ENCODE data around the gene ZFYVE27.

The ZFYVE27 gene

GRCh38 chr10:97713826-97714400 lies 23.0 kb upstream of the ZFYVE27 start:
- DNase-seq (ENCODE audit: low spot score): peak; percentile 68

GRCh38 chr10:97714401-97715258 lies 22.3 kb upstream of the ZFYVE27 start:
- peak overlapping the region; percentile 12 for H3K23ac ChIP-seq (ENCODE audit: low read depth, low read length, poor library complexity)
- H3K4ac ChIP-seq (ENCODE audit: low read length): peak overlapping the region; percentile 45
- H3K9ac ChIP-seq (ENCODE audit: low read depth, low read length, poor library complexity): peak overlapping the region; percentile 99
- H3K4me3 ChIP-seq (ENCODE audit: low read length in 2 of 2): peak overlapping the region; percentile 56 to 91
- H2BK120ac ChIP-seq (ENCODE audit: low read depth, low read length): no peak overlapping the region
- H4K91ac ChIP-seq (ENCODE audit: low read depth, low read length, poor library complexity): no peak overlapping the region
- H2BK15ac ChIP-seq (ENCODE audit: low read length): peak overlapping the region; percentile 60
- peaks cover 0 to 15% (median 2%) of the 10 kb centered on the region in 3 experiments for H3K27me3 ChIP-seq (ENCODE audit: control insufficient read depth in 3 of 3, insufficient read depth in 3 of 3, low read depth in 1 of 3, low read length in 3 of 3)
- peak overlapping the region; percentile 99 for H3K18ac ChIP-seq (ENCODE audit: low read length)
- H2AFZ ChIP-seq (ENCODE audit: low read length): peak overlapping the region; percentile 94
- H3K27ac ChIP-seq (replicated peaks; ENCODE audit: low read length): peak overlapping the region; percentile 65
- no peak overlapping the region for H4K8ac ChIP-seq (ENCODE audit: low read depth, low read length)
- H3K79me1 ChIP-seq (ENCODE audit: low read depth, low read length): peaks cover 6% of the 10 kb centered on the region
- WGBS, 2 donors (ENCODE audit: extremely low coverage in 2 of 2, insufficient read length in 2 of 2, insufficient replicate concordance in 1 of 2): no CpG with 5 or more reads among the region's 74 CpGs
- H2BK12ac ChIP-seq (ENCODE audit: low read length): no peak overlapping the region
- peak overlapping the region; percentile 67 for H2BK5ac ChIP-seq (ENCODE audit: low read length)
- peak overlapping the region; percentile 88 for H3K4me2 ChIP-seq (ENCODE audit: insufficient read depth, low read length, poor library complexity, severe bottlenecking)
- H3K9me3 ChIP-seq (replicated peaks in 1 of 2; ENCODE audit: control insufficient read depth in 2 of 2, insufficient read depth in 1 of 2, low read depth in 1 of 2, low read length in 2 of 2): no peaks in the 10 kb centered on the region
- peaks cover 9 to 34% of the 10 kb centered on the region in 2 donors for H3K4me1 ChIP-seq (ENCODE audit: control insufficient read depth in 2 of 2, insufficient read depth in 1 of 2, low read depth in 1 of 2, low read length in 2 of 2)
- DNase-seq (ENCODE audit: low spot score): no peak
- H2AK5ac ChIP-seq (ENCODE audit: low read depth, low read length): peak overlapping the region; percentile 62
- H3K14ac ChIP-seq (ENCODE audit: low read length): peak overlapping the region; percentile 82
- H3K36me3 ChIP-seq (replicated peaks in 1 of 2; ENCODE audit: control insufficient read depth in 2 of 2, insufficient read depth in 2 of 2, low read length in 2 of 2): peaks cover 3 to 6% of the 10 kb centered on the region in 2 donors

More at GRCh38 chr10:97713826-97714400, 23.0 kb upstream of the ZFYVE27 start:
- peak overlapping the region; percentile 65 for H3K27ac ChIP-seq (replicated peaks; ENCODE audit: low read length)
- H3K14ac ChIP-seq (ENCODE audit: low read length): peak overlapping the region; percentile 82
- peak overlapping the region; percentile 99 for H3K18ac ChIP-seq (ENCODE audit: low read length)
- peak overlapping the region; percentile 88 for H3K4me2 ChIP-seq (ENCODE audit: insufficient read depth, low read length, poor library complexity, severe bottlenecking)
- H2AK5ac ChIP-seq (ENCODE audit: low read depth, low read length): peak overlapping the region; percentile 62
- no peak overlapping the region for H4K8ac ChIP-seq (ENCODE audit: low read depth, low read length)
- H3K27me3 ChIP-seq (ENCODE audit: control insufficient read depth in 3 of 3, insufficient read depth in 3 of 3, low read depth in 1 of 3, low read length in 3 of 3): peaks cover 0 to 15% (median 2%) of the 10 kb centered on the region in 3 experiments
- peak overlapping the region; percentile 99 for H3K9ac ChIP-seq (ENCODE audit: low read depth, low read length, poor library complexity)
- peak overlapping the region; percentile 67 for H2BK5ac ChIP-seq (ENCODE audit: low read length)
- H3K9me3 ChIP-seq (replicated peaks in 1 of 2; ENCODE audit: control insufficient read depth in 2 of 2, insufficient read depth in 1 of 2, low read depth in 1 of 2, low read length in 2 of 2): no peaks in the 10 kb centered on the region
- H3K4me1 ChIP-seq (ENCODE audit: control insufficient read depth in 2 of 2, insufficient read depth in 1 of 2, low read depth in 1 of 2, low read length in 2 of 2): peaks cover 9 to 32% of the 10 kb centered on the region in 2 donors
- H3K4me3 ChIP-seq (ENCODE audit: low read length in 2 of 2): peak overlapping the region; percentile 56 to 91
- peaks cover 6% of the 10 kb centered on the region for H3K79me1 ChIP-seq (ENCODE audit: low read depth, low read length)
- peaks cover 3 to 6% of the 10 kb centered on the region in 2 donors for H3K36me3 ChIP-seq (replicated peaks in 1 of 2; ENCODE audit: control insufficient read depth in 2 of 2, insufficient read depth in 2 of 2, low read length in 2 of 2)
- H3K23ac ChIP-seq (ENCODE audit: low read depth, low read length, poor library complexity): peak overlapping the region; percentile 97
- H3K4ac ChIP-seq (ENCODE audit: low read length): peak overlapping the region; percentile 45
- H2AFZ ChIP-seq (ENCODE audit: low read length): peak overlapping the region; percentile 94
- no peak overlapping the region for H2BK120ac ChIP-seq (ENCODE audit: low read depth, low read length)
- peak overlapping the region; percentile 60 for H2BK15ac ChIP-seq (ENCODE audit: low read length)
- no CpG with 5 or more reads among the region's 69 CpGs for WGBS, 2 donors (ENCODE audit: extremely low coverage in 2 of 2, insufficient read length in 2 of 2, insufficient replicate concordance in 1 of 2)
- no peak overlapping the region for H4K91ac ChIP-seq (ENCODE audit: low read depth, low read length, poor library complexity)
- H2BK12ac ChIP-seq (ENCODE audit: low read length): no peak overlapping the region

GRCh38 chr10:97715259-97715874 lies 21.6 kb upstream of the ZFYVE27 start:
- WGBS, 2 donors (ENCODE audit: extremely low coverage in 2 of 2, insufficient read length in 2 of 2, insufficient replicate concordance in 1 of 2): no CpG with 5 or more reads among the region's 8 CpGs
- Histone ChIP-seq H2BK15ac (ENCODE audit: low read length) (peak overlapping the region; percentile 60), H4K91ac (ENCODE audit: low read depth, low read length, poor library complexity) (no peak overlapping the region), H3K4me3 (ENCODE audit: low read length in 2 of 2) (peak overlapping the region in 1 of 2 donors; percentile 56), H3K18ac (ENCODE audit: low read length) (peak overlapping the region; percentile 99), H3K4me1 (ENCODE audit: control insufficient read depth in 2 of 2, insufficient read depth in 1 of 2, low read depth in 1 of 2, low read length in 2 of 2) (peaks cover 9 to 32% of the 10 kb centered on the region in 2 donors), H2AFZ (ENCODE audit: low read length) (no peak overlapping the region), H3K36me3 (replicated peaks in 1 of 2; ENCODE audit: control insufficient read depth in 2 of 2, insufficient read depth in 2 of 2, low read length in 2 of 2) (peaks cover 3 to 6% of the 10 kb centered on the region in 2 donors), H3K27me3 (ENCODE audit: control insufficient read depth in 3 of 3, insufficient read depth in 3 of 3, low read depth in 1 of 3, low read length in 3 of 3) (peaks cover 0 to 15% (median 2%) of the 10 kb centered on the region in 3 experiments), H2BK12ac (ENCODE audit: low read length) (no peak overlapping the region), H3K27ac (replicated peaks; ENCODE audit: low read length) (no peak overlapping the region), H3K9me3 (replicated peaks in 1 of 2; ENCODE audit: control insufficient read depth in 2 of 2, insufficient read depth in 1 of 2, low read depth in 1 of 2, low read length in 2 of 2) (no peaks in the 10 kb centered on the region), H3K9ac (ENCODE audit: low read depth, low read length, poor library complexity) (peak overlapping the region; percentile 61), H3K79me1 (ENCODE audit: low read depth, low read length) (peaks cover 6% of the 10 kb centered on the region), H4K8ac (ENCODE audit: low read depth, low read length) (no peak overlapping the region), H3K14ac (ENCODE audit: low read length) (no peak overlapping the region), H3K23ac (ENCODE audit: low read depth, low read length, poor library complexity) (no peak overlapping the region), H2BK120ac (ENCODE audit: low read depth, low read length) (no peak overlapping the region), H3K4me2 (ENCODE audit: insufficient read depth, low read length, poor library complexity, severe bottlenecking) (peak overlapping the region; percentile 88), H2BK5ac (ENCODE audit: low read length) (no peak overlapping the region), H2AK5ac (ENCODE audit: low read depth, low read length) (peak overlapping the region; percentile 62), H3K4ac (ENCODE audit: low read length) (no peak overlapping the region)
- DNase-seq (ENCODE audit: low spot score): no peak
